ENCODE data around the gene KCTD5. TPM values are rescaled to one million over a fixed set of nuclear protein-coding genes. Genes with fewer than 3 reads are reported as not detected.

Gene KCTD5
- total and polyA plus RNA-seq, 2 experiments from 2014 or later = 19.7 to 31.8 TPM

- Histone ChIP-seq H3F3A (replicated peaks; ENCODE audit: low read depth) (no peaks in the 10 kb centered on the region), H3K79me2 (replicated peaks; ENCODE audit: insufficient read depth) (peaks cover 56% of the 10 kb centered on the region), H3K9me2 (ENCODE audit: insufficient read depth) (no peaks in the 10 kb centered on the region), H3K4me3 (no peak overlapping the region), H4K20me1 (replicated peaks; ENCODE audit: insufficient read depth) (no peaks in the 10 kb centered on the region; the same call in 1 of the 2 replicates), H3K4me2 (no peak overlapping the region), H3K27ac (ENCODE audit: low read depth) (no peak overlapping the region), H3K4me1 (ENCODE audit: insufficient read depth) (no peaks in the 10 kb centered on the region), H2AFZ (no peak overlapping the region), H3K27me3 (ENCODE audit: insufficient read depth) (no peaks in the 10 kb centered on the region), H3K36me3 (ENCODE audit: insufficient read depth) (no peaks in the 10 kb centered on the region)
- Mint-ChIP-seq H3K27me3 (ENCODE audit: insufficient read depth, low read depth, poor library complexity) (peaks cover 9% of the 10 kb centered on the region), H3K4me1 (peaks cover 4% of the 10 kb centered on the region; the same call in 1 of the 3 replicates), H3K4me3 (no peak overlapping the region), H3K36me3 (ENCODE audit: low read depth) (no peaks in the 10 kb centered on the region), H3K27ac (no peak overlapping the region), H3K9me3 (no peaks in the 10 kb centered on the region)
- ATAC-seq (no peak), DNase-seq (ENCODE audit: low spot score) (no peak)
- TF ChIP-seq, protein P1, sequence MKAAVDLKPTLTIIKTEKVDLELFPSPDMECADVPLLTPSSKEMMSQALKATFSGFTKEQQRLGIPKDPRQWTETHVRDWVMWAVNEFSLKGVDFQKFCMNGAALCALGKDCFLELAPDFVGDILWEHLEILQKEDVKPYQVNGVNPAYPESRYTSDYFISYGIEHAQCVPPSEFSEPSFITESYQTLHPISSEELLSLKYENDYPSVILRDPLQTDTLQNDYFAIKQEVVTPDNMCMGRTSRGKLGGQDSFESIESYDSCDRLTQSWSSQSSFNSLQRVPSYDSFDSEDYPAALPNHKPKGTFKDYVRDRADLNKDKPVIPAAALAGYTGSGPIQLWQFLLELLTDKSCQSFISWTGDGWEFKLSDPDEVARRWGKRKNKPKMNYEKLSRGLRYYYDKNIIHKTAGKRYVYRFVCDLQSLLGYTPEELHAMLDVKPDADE (IDR thresholded peaks at IDR 0.05) = no peak
- TF ChIP-seq REST (IDR thresholded peaks at IDR 0.05; ENCODE audit: unreplicated experiment) = no peak
- TF ChIP-seq STAT1 (IDR thresholded peaks at IDR 0.05; ENCODE audit: unreplicated experiment) = no peak
- TF ChIP-seq JUNB (IDR thresholded peaks at IDR 0.05; ENCODE audit: unreplicated experiment) = no peak
- no peak for TF ChIP-seq ZNF114 (CRISPR knock-in tag; IDR thresholded peaks at IDR 0.05)
- TF ChIP-seq, protein P2, sequence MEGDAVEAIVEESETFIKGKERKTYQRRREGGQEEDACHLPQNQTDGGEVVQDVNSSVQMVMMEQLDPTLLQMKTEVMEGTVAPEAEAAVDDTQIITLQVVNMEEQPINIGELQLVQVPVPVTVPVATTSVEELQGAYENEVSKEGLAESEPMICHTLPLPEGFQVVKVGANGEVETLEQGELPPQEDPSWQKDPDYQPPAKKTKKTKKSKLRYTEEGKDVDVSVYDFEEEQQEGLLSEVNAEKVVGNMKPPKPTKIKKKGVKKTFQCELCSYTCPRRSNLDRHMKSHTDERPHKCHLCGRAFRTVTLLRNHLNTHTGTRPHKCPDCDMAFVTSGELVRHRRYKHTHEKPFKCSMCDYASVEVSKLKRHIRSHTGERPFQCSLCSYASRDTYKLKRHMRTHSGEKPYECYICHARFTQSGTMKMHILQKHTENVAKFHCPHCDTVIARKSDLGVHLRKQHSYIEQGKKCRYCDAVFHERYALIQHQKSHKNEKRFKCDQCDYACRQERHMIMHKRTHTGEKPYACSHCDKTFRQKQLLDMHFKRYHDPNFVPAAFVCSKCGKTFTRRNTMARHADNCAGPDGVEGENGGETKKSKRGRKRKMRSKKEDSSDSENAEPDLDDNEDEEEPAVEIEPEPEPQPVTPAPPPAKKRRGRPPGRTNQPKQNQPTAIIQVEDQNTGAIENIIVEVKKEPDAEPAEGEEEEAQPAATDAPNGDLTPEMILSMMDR (conservative IDR thresholded peaks at IDR 0.05; ENCODE audit: low read depth in 2 of 2) = no peak
- TF ChIP-seq ZNF462 (CRISPR knock-in tag; IDR thresholded peaks at IDR 0.05) = no peak
- TF ChIP-seq CREB1 (CRISPR knock-in tag; IDR thresholded peaks at IDR 0.05; ENCODE audit: low read depth) = no peak
- TF ChIP-seq EZH2 (IDR thresholded peaks at IDR 0.05; ENCODE audit: low read depth, unreplicated experiment) = no peak
- TF ChIP-seq NANOG (IDR thresholded peaks at IDR 0.05; ENCODE audit: borderline replicate concordance) = no peak
- TF ChIP-seq POLR2AphosphoS5 (IDR thresholded peaks at IDR 0.05; ENCODE audit: low read depth) = no peak
- no peak for TF ChIP-seq EZH2phosphoT487 (IDR thresholded peaks at IDR 0.05; ENCODE audit: unreplicated experiment)
These were observed 5.4 kb downstream of the KCTD5 start for GRCh38 chr16:2687531-2688308.

Data from GM23338 (cell line).